B cell (primary cell): ENCODE measurements around the gene MAGI2.

ENCODE experiments used
- EZH2 ChIP-seq: IDR thresholded peaks from 2 replicates; pipeline ENCODE4 v1.6.1; 2012; ENCODE audit warnings: borderline replicate concordance, low read depth, mild to moderate bottlenecking, moderate library complexity, low read length; ENCODE audit not compliant: insufficient read depth, poor library complexity, severe bottlenecking
- TF ChIP-seq, protein P1 (sequence below): fragments of 200-600 bp; IDR thresholded peaks from one replicate; pipeline ENCODE4 v1.8.0; 2022; ENCODE audit warnings: antibody characterized with exemption, mild to moderate bottlenecking

DNA sequence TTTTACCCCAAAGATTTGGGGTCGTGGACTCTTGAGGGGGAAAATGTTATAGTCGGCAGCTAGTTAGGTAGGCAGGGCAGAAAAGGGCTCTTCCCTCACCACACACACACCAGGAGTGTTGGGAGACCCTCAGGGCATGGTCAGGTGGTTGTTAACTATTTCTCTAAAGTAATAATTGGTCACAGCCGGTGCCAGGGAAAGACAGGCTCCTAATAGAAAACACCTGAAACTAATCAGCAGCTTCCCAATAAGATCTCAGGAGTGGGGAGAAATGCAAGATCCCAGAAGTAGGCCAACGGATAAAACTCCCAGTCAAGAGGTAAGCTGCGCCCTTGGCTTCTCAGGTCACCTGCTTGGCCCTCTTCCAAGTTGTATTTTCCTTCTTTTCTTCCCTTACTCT, 1441.8 kb downstream of the MAGI2 start:
- TF ChIP-seq, protein P1, sequence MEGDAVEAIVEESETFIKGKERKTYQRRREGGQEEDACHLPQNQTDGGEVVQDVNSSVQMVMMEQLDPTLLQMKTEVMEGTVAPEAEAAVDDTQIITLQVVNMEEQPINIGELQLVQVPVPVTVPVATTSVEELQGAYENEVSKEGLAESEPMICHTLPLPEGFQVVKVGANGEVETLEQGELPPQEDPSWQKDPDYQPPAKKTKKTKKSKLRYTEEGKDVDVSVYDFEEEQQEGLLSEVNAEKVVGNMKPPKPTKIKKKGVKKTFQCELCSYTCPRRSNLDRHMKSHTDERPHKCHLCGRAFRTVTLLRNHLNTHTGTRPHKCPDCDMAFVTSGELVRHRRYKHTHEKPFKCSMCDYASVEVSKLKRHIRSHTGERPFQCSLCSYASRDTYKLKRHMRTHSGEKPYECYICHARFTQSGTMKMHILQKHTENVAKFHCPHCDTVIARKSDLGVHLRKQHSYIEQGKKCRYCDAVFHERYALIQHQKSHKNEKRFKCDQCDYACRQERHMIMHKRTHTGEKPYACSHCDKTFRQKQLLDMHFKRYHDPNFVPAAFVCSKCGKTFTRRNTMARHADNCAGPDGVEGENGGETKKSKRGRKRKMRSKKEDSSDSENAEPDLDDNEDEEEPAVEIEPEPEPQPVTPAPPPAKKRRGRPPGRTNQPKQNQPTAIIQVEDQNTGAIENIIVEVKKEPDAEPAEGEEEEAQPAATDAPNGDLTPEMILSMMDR, result no peak
- TF ChIP-seq EZH2, result no peak
